Smooth muscle cell of bladder (primary cell): Measurements from ENCODE around the gene ZIK1. TPM values are rescaled to one million over a fixed set of nuclear protein-coding genes. Genes with fewer than 3 reads are reported as not detected.

Source experiments
- total RNA-seq: library from RNA; depleted of rRNA; stranded (reverse); fragments of >200 nt; gene quantifications from 2 replicates; pipeline ENCODE4 v1.2.3, GENCODE V29; 2014

ZIK1 gene
- 5.4 and 5.5 TPM in 2 replicates for total RNA-seq

GRCh38 chr19:57583521-57584416 is at the start of gene ZIK1:
Gene ZIK1 (plus strand): TSS chr19:57584145. CDS start chr19:57584357, 212 bp downstream.

GRCh38 chr19:57559404-57560025 is 24.4 kb upstream of the ZIK1 start, which contains the start of gene ZNF550:
Gene ZNF550 (minus strand): TSS chr19:57559863. CDS start chr19:57559682, 181 bp downstream.

GRCh38 chr19:57578487-57579205 is 5.3 kb upstream of the ZIK1 start, which contains the start of gene ZNF416:
Gene ZNF416 (minus strand): TSS chr19:57578911. CDS start chr19:57578704, 207 bp downstream.

GRCh38 chr19:57599761-57600383 is 15.9 kb downstream of the ZIK1 start, which contains the start of gene ZNF530:
Gene ZNF530 (plus strand): TSS chr19:57599885. CDS start chr19:57604346, 4,461 bp downstream.

GRCh38 chr19:57613941-57614743 is 30.2 kb downstream of the ZIK1 start, which contains the start of gene ZNF134:
Gene ZNF134 (plus strand): TSS chr19:57614242. CDS start chr19:57619469, 5,227 bp downstream.

GRCh38 chr19:57632987-57633831 is 49.3 kb downstream of the ZIK1 start, which contains the start of gene ZNF211:
Gene ZNF211 (plus strand): TSS chr19:57633168. CDS start chr19:57633347, 179 bp downstream.

Other genes with a start within 250 kb of the ZIK1 start
- gene ZNF304, start 232.9 kb upstream of the ZIK1 start, total RNA-seq: 9.4 and 10.7 TPM in 2 replicates
- 9.8 and 13.2 TPM in 2 replicates for gene TRAPPC2B, start 220.6 kb upstream of the ZIK1 start, total RNA-seq
- gene ZNF547, start 220.6 kb upstream of the ZIK1 start, total RNA-seq: 4.6 and 5.2 TPM in 2 replicates
- 21.5 and 25.4 TPM in 2 replicates for gene ZNF548, start 194.3 kb upstream of the ZIK1 start, total RNA-seq
- 10.4 and 11.5 TPM in 2 replicates for gene ZNF17, start 173.0 kb upstream of the ZIK1 start, total RNA-seq
- 6.8 and 8.9 TPM in 2 replicates for gene ZNF749, start 148.8 kb upstream of the ZIK1 start, total RNA-seq
- gene VN1R1, start 127.0 kb upstream of the ZIK1 start, total RNA-seq: 0.28 and 0.57 TPM in 2 replicates
- gene ZNF772, start 106.6 kb upstream of the ZIK1 start, total RNA-seq: 12.1 and 18.6 TPM in 2 replicates
- gene ZNF419, start 96.4 kb upstream of the ZIK1 start, total RNA-seq: 11.0 and 18.1 TPM in 2 replicates
- 14.8 and 27.3 TPM in 2 replicates for gene ZNF773, start 84.2 kb upstream of the ZIK1 start, total RNA-seq
- gene ZNF549, start 56.8 kb upstream of the ZIK1 start, total RNA-seq: 4.7 and 4.9 TPM in 2 replicates
- 7.3 and 7.8 TPM in 2 replicates for gene ZNF550, start 24.3 kb upstream of the ZIK1 start, total RNA-seq
- 4.7 and 5.0 TPM in 2 replicates for gene ZNF416, start 5.2 kb upstream of the ZIK1 start, total RNA-seq
- gene ZNF530, start 15.7 kb downstream of the ZIK1 start, total RNA-seq: 1.6 and 2.6 TPM in 2 replicates
- 15.5 and 18.8 TPM in 2 replicates for gene ZNF134, start 30.1 kb downstream of the ZIK1 start, total RNA-seq
- 8.0 and 10.2 TPM in 2 replicates for gene ZNF211, start 49.0 kb downstream of the ZIK1 start, total RNA-seq
- gene ZSCAN4, start 84.8 kb downstream of the ZIK1 start, total RNA-seq: not detected in 2 replicates
- gene ZNF551, start 97.8 kb downstream of the ZIK1 start, total RNA-seq: 4.0 and 4.3 TPM in 2 replicates
- gene ZNF154, start 125.1 kb downstream of the ZIK1 start, total RNA-seq: 2.8 and 3.6 TPM in 2 replicates
- 8.9 and 9.2 TPM in 2 replicates for gene ZNF671, start 143.5 kb downstream of the ZIK1 start, total RNA-seq
- 11.2 and 14.1 TPM in 2 replicates for gene ZNF776, start 162.7 kb downstream of the ZIK1 start, total RNA-seq
- gene ZNF586, start 185.5 kb downstream of the ZIK1 start, total RNA-seq: 12.6 and 12.7 TPM in 2 replicates
- gene ZNF552, start 230.8 kb downstream of the ZIK1 start, total RNA-seq: 4.7 and 6.0 TPM in 2 replicates
- gene ZNF587B, start 246.2 kb downstream of the ZIK1 start, total RNA-seq: 14.6 and 18.1 TPM in 2 replicates